GM19328 (cell line): ENCODE results near the gene ARHGAP26.

Experiments
- ATAC-seq: cut with Tn5 transposase; IDR thresholded peaks from one replicate; pipeline ENCODE4 v1.9.1; 2021; ENCODE audit warnings: mild to moderate bottlenecking, moderate library complexity; ENCODE audit not compliant: unreplicated experiment

ARHGAP26 gene

DNA sequence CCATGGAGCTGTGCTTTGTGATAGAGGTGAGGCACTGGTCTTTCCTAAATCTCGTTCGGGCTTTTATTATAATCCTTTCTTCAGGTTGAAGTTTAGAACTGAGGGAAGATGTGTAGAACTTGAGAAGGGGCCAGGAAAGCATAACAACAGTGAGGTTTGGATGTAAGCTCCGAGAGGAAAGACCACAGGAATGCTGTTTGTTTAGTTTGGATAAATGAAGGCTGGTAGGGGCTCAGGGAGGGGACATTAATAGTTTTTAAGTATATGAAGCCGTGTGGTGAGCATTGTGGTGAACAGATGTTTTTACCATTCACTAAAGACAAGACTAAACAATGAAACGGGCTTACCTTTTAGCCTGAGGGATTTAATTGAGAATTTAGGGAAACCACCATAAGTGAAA, 130.8 kb downstream of the ARHGAP26 start:
- no peak for ATAC-seq

DNA sequence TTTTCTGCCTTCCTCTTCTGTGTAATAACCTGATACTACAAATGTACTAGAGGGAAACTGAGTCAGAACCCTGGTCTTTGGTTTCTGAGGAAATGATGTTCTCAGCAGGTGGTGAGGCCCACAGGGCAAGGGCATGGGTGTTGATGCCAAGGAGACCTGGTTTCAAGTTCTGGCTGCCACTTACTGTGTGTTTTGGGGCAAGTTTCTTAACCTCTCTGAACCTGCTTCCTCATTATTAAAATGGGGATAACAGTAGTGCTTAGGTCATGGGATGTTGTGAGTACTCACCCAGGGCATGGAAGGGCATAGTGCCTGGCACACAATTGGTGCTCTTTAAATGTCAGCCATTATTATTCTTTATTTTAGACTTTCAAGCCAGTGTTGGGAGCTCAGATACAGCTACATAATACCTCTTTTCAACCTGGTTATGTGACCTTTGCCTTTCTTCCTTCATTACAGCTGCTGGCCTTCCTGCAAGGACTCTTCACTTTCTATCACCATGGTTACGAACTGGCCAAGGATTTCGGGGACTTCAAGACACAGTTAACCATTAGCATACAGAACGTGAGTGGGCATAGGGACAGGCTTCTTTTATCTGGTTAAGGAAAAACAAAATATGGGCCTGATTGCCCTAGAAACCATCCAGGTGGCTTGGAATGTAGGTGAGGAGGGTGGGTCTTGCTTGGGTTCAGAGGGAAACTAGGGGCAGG, 131.5 kb downstream of the ARHGAP26 start:
- ATAC-seq = no peak

DNA sequence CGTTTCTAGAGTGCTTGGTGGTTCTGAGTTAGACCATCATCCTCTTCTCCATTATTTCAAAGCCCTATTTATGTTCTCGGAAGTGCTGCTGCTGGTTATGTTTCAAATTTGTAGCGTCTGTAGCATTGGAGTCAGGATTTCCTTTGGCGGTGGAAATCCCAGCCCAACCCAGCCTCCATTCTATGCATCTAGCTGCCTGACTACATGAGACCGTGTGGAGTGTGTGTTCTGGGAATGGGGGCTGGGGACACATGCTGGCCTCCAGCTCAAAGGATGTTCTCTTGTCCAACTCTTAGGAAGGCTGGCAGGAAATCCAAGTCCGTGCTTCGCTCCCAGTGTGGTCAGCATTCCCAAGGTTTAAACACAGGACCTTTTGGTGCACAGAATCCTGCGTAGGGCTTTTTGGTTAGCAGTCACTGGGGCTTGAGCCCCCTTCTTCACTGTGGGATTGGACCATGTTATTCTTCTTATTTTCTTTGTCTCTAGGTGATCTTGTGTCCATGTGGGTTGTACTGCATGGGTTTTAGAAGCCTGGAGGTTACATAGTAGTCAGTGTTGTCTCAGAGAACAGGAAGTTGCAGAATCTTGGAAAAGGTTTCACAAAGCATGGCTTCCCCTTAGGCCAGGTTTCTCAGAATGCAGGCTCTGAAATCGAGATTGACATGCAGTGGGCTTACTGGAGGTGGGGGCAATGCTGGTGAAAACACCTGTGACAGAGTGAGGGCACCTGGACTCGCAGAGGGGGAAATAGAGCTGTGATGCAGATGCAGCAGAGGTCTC, 132.2 kb downstream of the ARHGAP26 start:
- no peak for ATAC-seq

DNA sequence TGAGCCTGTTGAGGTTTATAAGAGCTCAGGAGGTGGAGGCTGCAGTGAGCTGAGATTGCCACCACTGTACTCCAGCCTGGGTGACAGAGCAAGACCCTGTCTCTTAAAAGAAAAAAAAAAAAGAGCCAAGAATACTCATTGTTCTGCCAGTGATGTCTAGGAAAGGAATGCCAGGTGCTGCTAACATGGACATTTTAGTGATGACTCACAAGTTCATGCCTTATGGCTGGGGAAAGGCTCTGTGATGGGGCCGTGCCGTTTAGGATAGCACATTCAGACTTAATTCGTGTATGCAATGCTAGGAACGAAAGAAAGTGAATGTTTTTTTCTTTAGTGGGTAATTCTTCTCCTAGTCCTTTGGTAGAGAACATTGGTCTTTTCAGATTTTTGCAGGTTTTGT, 134.2 kb downstream of the ARHGAP26 start:
- ATAC-seq = no peak

DNA sequence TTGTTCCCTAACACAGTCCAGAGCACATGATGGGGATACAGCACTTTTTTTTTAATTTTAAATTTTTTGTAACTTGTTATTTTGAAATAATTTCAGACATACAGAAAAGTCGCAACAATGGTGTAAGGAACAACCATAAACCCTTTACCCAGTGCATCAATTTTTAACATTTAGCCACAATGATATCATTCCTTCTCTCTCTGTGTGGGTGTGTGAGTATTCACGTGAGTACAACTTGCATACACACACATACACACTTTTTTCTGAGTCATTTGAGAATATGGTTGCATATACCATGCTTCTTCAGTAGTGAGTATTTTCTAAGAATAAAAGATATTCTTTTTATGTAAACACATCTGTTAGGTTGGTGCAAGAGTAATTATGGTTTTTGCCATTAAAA, 135.2 kb downstream of the ARHGAP26 start:
- ATAC-seq = no peak

DNA sequence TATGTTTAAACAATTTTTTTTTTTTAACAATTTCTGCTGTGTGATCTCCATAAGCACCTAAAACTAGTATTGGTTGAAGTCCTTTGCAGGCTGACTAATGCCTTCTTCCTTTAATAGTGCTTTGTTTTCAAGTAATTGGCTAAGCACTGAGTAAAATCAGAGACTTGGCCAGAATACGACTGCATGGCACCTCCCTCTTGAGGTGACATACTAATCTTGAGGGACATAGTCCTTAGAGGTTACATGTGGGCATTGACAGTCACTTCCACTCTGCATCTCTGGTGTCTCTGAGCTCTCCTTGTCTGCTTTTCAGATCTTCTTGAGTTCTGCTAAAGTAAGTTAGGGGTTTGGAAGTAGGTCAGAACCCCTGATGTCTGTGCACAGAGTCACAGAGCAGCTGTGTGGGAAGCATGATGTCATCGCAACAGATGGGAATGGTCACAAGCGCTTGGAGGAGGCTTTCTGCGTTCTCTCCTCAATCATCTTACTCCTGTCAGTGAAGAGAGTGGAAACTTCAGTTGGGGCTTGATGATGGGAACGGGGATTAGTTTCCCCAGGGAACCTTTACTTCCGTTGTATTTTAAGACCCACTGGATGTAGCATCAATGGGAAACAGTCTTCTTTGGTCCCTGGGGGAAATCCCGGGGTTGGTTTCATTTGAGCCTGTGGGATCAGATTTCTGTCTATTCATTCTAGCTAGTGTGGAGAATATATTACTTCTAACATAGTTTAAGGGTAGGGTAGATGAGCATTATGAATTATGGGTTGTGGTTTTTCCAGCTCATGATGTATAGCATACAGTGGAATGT, 136.9 kb downstream of the ARHGAP26 start:
- no peak for ATAC-seq

DNA sequence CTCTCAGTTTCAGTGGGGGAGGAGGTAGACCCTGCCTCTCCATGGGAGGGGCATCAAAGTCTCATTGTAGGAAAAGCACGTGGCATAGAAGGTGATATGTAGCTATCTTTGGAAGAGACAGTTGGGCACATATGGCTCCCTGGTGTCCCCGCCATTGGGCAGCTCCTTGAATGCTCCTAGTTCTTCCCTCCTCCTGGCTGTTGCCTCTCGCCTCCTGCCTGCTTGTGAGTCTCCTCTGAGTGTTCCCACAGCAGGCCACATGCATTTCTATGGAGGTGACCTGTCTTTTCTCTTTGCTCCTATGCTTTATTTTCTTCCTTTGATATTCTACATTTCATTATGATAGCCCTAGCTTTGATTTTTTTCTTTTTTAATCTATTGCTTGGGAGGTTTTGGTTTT, 138.5 kb downstream of the ARHGAP26 start:
- no peak for ATAC-seq

DNA sequence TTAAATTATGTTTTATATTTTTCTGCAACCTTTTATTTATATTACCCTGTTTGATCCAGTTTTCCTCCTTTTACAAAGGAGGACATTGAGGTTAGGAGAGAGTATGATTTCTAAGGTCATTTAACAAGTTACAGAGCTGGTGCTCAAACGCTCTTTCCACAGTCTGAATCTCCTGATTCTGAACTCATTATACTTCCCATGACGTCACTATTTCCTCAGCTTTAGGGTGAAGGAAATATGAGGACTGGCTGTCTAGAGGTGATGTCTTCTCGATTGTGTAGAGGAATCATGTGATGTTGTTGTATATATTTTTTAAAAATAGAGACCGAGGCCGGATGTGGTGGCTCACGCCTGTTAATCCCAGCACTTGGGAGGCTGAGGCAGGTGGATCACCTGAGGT, 140.0 kb downstream of the ARHGAP26 start:
- no peak for ATAC-seq

DNA sequence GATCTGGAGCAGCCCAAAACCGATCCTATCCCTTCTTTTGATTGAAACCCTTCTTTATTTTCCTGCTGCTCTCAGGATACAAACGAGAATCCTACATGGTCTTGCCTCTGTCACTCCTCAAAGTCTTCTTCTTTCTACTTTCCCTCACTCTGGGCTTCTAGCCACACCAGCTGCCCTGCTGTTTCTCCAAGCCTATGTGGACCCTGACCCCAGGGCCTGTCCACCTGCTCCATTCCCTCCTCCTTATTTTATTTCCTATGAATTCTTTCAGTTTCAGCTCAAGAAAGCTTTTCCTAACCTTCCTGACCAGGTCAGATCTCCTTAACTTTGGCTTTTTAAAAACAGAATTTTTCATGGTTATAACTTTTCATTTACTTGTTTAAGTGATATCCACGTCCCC, 141.0 kb downstream of the ARHGAP26 start:
- no peak for ATAC-seq

DNA sequence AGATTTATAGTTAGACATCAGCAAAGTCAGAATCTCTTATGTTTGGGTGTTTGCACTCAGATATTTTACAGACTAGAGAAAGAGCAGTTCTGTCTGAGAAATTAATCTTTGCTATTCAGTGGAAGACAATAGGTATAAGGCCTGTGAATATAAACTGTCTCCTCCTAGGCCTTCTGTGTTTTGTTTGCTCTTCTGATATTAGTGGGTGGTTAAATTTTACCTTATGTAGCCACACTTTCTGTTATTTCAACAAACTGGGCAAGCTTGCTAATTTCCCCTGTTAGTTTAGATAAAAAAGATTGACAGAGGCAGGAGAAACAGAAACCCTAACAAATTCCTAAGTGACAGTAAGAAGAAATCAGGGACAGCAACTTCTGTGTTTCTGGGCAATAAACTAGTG, 141.6 kb downstream of the ARHGAP26 start:
- ATAC-seq = no peak

DNA sequence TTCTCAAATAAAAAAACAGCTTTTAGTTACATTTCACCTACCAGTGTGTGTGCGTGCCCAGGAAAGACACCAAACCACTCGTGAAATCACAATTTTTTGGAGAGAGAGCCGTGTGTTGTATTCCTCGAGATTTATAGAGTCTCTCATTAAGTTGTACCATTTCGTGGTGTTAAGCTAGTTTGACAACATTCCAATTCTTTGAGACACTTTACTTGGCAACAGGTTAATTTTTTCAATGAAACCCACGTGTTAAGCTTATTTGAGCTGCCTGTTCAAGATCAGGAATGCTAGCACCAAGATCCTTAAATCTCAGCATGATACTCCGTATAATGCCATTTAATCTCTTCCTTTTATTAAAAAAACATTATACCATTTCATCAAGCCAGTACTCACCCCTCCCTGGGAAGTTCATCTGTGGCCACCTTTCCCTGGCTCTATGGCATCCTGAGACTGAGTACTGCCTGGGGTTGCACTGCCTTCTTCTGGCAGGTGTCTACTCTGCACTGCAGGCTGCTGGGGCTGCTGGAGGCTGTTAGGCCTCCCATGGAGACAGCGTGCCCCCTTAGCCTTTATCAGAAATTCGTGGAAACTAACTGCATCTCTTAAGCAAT, 143.7 kb downstream of the ARHGAP26 start:
- no peak for ATAC-seq

DNA sequence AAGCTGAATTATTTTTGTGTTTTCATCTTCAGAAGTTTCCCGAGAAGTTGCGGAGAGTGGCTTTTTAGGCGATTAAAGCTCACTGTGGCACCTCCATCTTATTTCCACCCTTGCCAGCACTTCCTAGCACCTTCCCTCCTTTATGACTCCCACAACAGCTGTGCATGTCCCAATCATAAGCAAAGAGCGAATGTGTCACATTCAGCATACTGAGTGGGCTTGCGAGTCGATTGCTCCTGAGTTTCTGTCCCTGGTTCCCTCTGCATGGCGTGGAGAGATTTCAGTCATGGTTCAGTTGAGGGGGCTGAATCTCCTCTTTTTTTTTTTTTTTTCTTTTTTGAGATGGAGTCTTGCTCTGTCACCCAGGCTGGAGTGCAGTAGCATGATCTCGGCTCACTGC, 144.9 kb downstream of the ARHGAP26 start:
- ATAC-seq = no peak

DNA sequence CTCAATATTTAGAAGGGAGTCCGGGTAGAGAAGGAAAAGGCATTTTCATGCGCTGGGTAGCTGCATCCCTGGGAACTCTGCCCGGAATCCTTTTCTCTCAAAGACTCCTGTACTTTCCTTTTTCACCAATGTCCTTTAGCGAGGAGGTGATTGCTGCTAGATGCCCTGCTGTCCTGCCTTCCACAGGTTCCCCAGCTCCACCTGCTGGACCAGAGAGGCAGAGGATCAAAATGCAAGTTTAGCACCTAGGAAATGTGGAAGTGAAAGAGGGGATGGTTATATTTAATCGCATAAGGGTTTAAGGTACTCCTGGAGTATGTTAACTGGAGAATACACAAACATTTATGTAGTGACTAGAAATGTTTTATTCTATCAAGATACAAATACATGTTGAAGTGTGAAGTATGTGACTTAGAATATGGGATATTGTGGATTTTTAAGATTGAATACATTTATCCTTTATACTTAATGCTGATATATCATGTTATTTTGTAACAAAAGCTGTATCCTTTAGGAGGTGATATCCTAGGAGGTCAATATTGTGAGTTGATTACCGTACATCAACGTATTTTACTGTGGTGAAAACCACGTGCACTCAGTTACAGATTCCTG, 145.7 kb downstream of the ARHGAP26 start:
- ATAC-seq = no peak

DNA sequence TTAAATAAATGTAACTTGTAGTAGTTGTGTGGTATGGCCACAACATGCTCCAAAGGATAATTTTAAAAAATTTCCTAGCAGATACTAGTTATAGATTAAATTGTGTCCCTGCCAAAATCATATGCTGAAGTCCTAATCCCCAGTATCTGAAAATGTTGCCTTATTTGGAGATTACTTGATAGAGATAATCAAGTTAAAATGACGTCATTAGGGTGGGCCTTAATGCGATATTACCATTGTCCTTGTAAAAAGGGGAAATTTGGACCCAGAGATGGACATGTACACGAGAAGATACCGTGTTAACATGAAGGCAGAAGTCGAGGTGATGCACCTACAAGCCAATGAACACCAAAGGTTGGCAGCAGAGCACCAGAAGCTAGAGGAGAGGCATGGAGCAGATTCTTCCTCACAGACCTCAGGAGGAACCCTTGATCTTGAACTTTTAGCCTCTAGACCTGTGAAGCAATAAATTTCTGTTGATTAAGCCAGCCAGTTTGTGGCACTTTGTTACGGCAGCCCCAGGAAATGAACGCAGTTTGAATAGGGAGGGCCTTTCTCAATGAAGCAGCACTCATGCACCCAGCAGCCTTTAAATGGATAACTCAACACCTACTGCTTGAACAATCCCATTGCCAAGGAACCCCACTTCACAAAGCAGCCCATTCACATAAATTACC, 148.9 kb downstream of the ARHGAP26 start:
- ATAC-seq = no peak

DNA sequence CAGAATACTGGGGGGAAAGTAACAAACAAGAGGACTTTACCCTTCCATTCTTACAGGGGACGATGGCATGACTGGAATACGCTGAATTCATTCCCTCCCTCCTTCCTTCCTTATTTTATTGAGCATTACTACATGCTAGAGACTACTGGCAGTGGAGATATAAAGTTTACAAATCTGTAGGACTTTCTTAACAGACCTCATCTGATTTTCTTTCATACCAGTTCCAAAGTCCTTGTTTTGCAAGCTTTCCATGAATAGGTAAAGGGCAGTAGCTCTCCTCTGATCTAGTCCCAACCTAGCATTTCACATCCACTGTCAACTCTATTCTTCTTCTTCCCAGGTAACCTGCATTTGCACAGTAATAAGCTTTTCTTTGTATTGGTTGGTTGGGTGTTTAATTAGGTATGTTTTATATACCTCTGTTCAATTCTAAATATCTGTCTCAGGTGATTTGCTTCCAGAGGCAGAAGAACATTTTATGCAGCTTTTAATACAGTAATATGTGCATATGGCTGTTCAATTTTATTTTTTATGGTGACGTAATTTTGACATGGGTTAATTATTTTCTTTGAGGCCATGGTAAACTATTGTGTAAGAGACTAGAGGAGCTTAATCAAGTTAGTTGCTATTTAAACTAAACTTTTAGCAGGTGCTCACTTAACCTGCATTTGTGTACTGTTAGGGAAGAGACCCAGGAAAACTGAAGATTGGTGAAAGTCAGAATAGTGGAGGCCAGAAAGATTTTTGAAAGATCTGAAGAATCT, 150.9 kb downstream of the ARHGAP26 start:
- no peak for ATAC-seq

DNA sequence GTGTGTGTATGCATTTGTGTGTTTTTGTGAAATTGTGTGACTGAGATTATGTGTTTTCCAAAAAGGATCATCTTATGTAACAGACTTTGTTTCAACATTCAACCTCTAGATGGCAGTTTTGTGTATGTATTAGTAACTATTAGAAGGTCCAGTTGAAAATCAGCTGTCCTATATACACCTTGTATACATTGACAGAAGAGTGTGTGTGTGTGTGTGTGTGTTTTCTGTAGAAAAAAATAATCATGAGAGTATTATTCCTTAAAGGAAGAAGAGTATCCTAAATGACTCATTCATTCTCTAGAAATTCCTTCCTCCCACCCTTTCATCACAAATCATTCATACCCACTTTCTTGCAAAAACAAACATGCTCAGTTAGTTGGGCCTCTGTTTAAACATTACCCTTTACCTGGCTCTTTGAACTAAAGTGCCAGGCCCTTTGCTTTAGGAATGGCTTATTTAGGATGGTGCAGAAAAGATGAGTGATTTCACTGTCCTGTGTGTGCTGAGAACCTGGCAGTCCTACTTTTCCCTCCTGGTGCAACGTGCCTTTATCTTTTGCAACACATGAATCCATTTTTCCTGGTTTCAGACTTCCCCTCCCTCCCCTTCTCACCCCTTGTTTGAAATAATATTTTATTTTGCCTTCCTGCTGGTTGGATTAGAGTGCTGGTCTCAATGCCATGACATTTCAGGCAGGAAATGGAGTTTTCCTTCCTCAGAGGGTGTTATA, 152.2 kb downstream of the ARHGAP26 start:
- ATAC-seq = no peak

DNA sequence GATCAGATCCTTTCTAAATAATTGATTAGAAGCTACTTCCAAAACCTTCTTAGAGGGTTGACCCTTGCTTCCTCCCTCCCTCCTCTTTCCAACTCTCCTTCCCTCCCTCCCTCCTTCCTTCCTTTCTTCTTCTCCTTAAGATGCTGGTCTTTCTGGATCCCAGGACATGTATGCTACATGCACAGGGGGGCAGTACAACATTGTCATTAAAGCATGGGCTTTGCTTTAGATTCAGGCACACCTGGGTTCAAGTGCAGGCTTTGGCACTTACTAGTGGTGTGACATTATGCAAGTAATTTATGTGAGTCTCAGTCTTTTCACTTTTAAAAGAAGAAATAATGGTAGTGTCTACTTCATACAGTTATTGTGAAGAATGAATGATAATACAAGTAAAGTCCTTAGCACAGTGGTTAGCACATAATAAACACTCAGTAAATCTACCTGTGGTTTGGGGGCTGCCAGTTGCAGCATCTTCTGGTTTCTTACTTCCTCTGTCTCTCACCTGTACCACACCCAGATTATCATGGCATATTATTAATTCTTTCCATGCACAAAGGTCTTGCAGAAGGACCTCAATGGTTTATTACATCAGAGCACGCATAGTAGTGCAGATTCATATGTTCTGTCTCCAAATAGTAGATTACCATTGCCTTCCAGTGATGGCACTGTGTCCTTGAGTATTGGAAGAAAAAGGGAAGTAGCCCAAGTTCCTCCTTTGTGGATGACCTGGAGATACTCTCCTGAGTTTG, 154.1 kb downstream of the ARHGAP26 start:
- no peak for ATAC-seq

DNA sequence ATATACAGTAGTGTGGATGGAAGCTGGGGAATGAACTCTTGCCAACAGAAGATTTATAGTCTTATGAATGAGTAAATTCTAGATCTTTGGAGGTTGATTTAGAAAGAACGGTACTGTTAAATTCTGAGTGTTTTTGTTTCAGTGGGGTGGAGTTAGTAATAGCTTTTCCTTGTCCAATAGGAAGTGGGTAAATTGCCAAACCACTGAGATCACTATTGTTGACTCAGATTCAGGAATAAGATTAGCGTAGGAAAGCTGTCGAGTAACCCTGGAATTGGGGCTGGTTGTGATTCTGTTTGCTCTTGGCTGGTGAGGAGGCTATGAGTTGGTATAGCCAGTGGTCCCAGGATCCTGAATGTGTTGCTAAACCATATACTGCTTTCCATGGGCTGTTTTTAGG, 155.6 kb downstream of the ARHGAP26 start:
- no peak for ATAC-seq
